PFSK-1 (cell line): ENCODE results near the gene EGR4.

ENCODE experiments used
- FOXP2 ChIP-seq: optimal IDR thresholded peaks from 2 replicates; pipeline ENCODE3; 2011; ENCODE audit warnings: borderline replicate concordance, control low read depth, inconsistent platforms; ENCODE audit not compliant: insufficient read depth; ENCODE audit errors: extremely low read length, extremely low read depth
- POLR2AphosphoS5 ChIP-seq: IDR thresholded peaks from 2 replicates; pipeline ENCODE4 v1.6.1; 2012; ENCODE audit warnings: low read depth, mild to moderate bottlenecking, control low read depth, low read length, moderate library complexity
- REST ChIP-seq, 2 experiments: IDR thresholded peaks; 2 replicates each; pipeline versions ENCODE4 v1.6.1 to v1.8.0; 2011 to 2012; ENCODE audit warnings: low read depth in 2 of 2, low read length in 2 of 2, control low read depth in 1 of 2, inconsistent platforms in 1 of 2, mild to moderate bottlenecking in 1 of 2, moderate library complexity in 1 of 2; ENCODE audit not compliant: insufficient read depth in 1 of 2
- SIN3A ChIP-seq: IDR thresholded peaks from 2 replicates; pipeline ENCODE4 v1.6.1; 2012; ENCODE audit warnings: mild to moderate bottlenecking, low read length, moderate library complexity, borderline replicate concordance; ENCODE audit not compliant: insufficient read depth
- TAF1 ChIP-seq: IDR thresholded peaks from 2 replicates; pipeline ENCODE4 v1.6.1; 2012; ENCODE audit warnings: low read length, control low read depth, borderline replicate concordance; ENCODE audit not compliant: insufficient read depth

- no peak for TF ChIP-seq REST (IDR thresholded peaks at IDR 0.05; ENCODE audit: insufficient read depth in 1 of 2, low read depth in 2 of 2, low read length in 2 of 2)
- no peak for TF ChIP-seq POLR2AphosphoS5
- TF ChIP-seq TAF1, result no peak
- no peak for TF ChIP-seq FOXP2
- TF ChIP-seq SIN3A, result no peak
Measured at GRCh38 chr2:73333564-73333963, 40.2 kb upstream of the EGR4 start.
